G401.6 (cell line): ENCODE data around the gene FOXO6.

Experiments
- FAIRE-seq: peaks from 2 replicates; lab custom pipeline; 2012; peaks lifted over from hg19 to GRCh38; lab: Jason Lieb, UNC

FOXO6 gene

GRCh38 chr1:41360786-41361494 is at the start of gene FOXO6:
Gene FOXO6, plus strand, starts transcription at chr1:41361434.
- FAIRE-seq = peak; percentile 97

DNA sequence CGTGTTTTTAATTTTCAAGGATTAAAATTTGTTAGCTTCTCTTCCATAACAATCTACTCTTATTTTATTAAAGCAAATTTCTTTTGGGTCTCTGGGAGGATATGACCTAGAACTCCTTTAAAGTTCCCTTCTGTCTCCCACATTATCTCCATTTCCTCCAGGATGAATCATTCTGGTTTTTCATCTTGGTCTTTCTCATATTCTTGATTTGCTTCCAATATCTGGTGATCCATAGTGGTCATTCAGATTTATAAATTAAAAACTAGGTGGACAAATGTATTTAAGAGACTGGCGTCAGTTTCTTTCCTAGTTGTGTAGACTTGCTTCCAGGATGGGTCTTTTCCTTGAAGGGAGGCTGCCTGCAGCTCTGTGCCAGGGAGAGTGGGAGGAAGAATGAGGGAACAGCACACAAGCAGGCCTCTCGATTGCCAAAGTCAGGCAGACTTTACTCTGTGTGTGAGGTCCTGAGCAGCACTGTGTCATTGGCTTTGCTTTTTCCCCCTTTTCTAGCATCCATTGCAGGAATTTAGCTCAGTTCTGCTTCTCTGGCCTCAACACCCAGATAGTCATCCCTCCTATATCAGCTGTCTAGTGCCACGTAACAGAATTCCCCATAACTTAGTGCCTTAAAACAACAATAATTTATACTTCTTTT is 48.1 kb upstream of the FOXO6 start:
- no peak for FAIRE-seq

DNA sequence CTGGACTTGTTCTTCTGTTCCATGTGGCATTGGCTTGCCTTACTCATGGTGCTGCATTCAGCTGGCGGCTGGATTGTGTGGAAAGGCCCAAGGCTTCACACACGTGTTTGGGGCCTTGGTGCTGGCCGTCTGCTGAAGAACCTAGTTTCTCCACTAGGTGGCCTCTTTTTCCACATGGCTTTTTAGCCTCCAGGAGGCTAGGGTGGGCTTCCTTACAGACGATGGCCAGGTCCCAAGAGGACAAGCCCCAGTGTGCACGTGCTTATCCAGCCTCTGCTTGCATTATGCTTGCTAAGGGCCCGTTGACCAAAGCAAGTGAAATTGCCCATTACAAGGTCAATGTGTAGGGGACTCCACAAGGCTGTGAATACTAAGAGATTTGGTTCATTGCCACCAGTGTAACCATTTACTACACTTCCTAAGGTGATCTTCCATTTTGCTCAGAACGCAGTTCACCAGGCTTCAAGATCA is 47.5 kb upstream of the FOXO6 start:
- no peak for FAIRE-seq

DNA sequence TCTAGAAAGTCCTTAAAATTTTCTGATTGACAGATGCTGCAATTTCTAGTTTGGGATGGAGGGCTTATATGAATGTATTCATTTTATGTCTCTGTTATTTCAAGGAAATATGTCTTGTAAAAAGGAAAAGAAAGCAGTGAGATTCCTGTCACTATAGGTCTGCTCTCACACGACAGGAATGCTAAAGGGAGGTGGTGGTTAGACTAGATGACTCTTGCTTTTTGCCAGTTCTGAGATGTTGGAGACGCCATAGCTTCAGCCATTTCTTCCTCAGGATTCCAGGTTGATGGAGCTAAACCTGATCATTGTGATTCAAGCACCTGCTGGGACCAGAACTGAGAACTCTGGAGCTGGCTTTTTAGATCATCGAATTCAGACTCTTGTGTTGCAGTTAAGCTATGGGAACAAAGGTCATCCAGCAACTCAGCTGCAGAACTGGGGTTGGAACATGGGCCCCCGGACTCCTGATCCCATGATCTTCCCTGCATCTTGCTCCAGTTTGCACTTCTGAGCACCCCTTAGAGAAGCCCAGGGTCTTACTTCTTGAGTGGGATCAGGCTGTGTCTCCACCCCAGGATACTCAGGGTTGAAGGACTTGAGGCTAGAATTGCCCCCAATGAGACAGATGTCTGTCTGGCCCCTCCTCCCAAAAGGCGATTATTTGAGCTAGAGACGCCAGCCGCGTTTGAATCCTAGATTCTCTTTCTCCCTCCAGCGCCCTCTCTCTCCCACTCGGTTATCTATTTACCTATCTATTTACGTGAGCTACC is 46.7 kb upstream of the FOXO6 start:
- FAIRE-seq = no peak

- FAIRE-seq = no peak
These were observed 46.0 kb upstream of the FOXO6 start for GRCh38 chr1:41315146-41315822.

GRCh38 chr1:41315871-41316270 is 45.4 kb upstream of the FOXO6 start:
- no peak for FAIRE-seq

DNA sequence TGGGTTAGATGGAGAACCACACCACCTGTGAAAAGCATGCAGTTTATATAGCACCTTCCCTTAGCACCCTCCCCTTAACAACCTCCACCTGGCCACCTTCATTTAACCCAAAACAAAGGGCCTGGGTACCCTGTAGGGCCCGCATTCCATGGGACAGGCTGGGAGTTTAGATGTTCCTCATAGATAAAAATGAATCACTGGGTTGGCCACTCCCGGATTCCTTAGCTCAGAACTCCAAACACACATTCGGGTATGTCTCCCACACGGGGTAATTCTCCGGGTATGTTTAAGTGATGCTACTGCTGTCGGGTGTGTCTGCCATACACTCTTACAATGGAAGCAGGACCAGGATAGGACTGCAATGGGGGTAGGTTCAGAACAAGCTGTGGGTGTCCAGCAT is 43.9 kb upstream of the FOXO6 start:
- no peak for FAIRE-seq

- FAIRE-seq = no peak
These were observed 43.1 kb upstream of the FOXO6 start for GRCh38 chr1:41318135-41318534.

DNA sequence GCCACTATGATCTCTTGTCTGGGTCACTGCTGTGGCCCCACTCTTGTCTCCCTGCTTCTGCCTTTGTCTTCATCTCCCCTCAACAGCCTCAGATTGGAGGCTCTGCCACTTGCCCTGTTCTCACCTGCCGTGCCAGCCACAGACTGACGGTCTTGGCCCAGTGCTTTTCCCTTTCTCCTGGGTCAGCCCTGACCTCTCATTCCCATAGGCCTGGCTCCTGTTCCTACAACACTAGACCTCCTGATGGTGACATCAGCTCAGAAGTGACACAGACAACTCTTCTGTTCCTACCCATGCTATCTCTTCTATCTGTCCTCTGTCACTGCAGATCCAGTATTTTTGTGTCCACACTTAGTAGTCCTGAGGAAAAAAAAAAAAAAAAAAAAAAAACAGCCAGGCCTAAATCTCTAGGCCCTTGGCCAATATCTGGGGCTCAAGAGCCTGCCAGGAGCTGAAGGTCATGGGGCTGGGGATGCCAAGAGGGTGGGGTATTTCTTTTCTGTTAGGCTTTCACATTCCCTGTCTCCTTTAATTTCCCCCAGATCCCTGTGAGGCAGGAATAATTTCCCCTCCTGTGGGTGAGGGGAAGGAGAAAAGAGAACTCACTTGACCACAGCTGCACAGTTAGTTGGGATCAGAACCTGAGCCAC is 42.0 kb upstream of the FOXO6 start:
- no peak for FAIRE-seq

DNA sequence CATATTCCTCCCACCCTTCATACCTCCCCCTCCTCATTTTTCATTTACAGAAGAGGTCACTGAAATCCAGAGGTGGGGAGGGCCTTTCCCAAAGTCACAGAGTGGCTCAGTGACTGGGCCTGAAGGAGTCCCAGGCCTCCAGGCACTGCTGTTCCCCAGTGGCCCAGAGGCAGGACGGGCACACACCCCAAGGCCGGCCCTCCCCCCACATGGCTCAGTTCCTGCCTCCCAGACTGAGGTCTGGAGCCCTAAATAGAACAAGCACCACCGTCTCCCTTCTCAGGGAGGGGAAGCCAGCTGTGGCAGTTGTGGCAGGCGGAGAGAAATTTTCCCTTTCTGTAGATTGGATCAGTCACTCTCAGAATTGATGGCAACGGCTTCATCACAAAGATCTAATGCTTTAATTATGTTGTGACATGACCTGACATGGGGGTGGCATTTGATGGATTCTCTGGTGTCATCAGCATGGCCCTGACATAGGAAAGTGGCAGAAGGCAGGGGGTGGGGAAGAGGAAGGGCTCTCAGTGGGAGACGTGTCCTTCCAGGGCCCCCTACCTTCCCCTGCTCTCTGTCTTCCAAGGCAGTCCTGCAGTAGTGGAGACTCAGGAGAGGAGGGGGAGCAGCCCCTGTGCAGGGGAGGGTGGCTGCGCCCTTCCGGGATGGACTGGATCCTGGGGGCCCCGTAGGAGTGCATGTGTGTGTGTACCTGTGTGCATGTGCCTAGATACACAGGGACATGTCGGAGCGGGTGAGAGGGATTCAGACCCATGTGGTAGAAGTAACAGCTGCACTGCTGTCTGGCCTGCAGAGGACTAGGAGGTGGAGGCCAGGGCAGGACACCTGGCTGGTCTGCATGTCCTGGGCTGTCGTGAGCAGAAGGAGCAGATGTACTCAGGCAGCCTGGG is 41.2 kb upstream of the FOXO6 start:
- no peak for FAIRE-seq

- no peak for FAIRE-seq
These were observed 40.1 kb upstream of the FOXO6 start for GRCh38 chr1:41320895-41321676.

GRCh38 chr1:41322101-41322661 is 39.1 kb upstream of the FOXO6 start:
- no peak for FAIRE-seq

DNA sequence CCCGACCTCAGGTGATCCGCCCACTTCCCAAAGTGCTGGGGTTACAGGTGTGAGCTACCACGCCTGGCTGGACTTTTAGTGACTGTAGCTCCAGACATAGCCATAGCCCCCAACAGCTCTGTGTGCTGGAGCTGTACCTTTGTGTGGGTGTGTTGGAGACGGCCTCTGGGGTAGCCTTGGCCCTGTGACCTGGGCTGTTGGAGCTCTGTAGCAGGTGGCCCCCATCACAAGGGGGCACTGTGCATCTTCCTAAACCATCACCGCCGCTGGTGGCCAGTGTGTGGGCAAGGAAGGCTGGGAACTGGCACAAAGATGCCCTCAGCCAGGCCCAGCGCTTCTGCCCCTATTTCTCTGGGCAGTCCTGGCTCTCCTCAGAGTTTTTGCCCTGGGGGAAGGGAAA is 38.4 kb upstream of the FOXO6 start:
- no peak for FAIRE-seq

- FAIRE-seq = no peak
These were observed 38.0 kb upstream of the FOXO6 start for GRCh38 chr1:41323243-41323642.

GRCh38 chr1:41325801-41326200 is 35.4 kb upstream of the FOXO6 start:
- no peak for FAIRE-seq

DNA sequence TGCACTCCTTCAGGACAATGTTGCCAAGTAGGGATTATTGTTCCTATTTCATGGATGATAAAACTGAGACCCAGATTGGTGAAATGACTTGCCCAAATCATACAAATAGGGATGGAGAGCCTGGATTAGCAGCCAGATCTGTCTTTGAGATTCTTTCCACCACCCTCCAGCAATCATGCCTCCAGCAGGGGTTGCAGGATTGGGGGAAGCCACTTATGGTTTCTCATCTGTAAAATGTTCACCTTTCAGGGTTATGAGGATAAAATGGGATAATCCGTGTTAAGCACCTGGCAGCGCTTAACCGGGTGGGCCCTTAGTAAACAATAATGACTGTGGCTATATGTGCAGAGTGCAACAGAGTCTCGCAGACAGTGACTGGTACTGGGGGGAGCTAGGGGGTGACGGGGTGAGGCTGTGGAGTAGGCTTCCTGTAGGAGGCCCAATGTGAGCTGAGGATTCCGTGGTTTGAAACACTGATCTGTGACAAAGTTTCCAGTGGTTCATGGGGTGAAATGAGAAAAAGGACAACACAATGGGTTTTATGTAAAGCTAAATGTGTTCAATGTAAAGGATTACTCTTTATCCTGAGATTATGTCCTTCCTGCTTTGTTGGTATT is 33.7 kb upstream of the FOXO6 start:
- FAIRE-seq = no peak

- FAIRE-seq = no peak
These were observed 33.1 kb upstream of the FOXO6 start for GRCh38 chr1:41328001-41328615.

DNA sequence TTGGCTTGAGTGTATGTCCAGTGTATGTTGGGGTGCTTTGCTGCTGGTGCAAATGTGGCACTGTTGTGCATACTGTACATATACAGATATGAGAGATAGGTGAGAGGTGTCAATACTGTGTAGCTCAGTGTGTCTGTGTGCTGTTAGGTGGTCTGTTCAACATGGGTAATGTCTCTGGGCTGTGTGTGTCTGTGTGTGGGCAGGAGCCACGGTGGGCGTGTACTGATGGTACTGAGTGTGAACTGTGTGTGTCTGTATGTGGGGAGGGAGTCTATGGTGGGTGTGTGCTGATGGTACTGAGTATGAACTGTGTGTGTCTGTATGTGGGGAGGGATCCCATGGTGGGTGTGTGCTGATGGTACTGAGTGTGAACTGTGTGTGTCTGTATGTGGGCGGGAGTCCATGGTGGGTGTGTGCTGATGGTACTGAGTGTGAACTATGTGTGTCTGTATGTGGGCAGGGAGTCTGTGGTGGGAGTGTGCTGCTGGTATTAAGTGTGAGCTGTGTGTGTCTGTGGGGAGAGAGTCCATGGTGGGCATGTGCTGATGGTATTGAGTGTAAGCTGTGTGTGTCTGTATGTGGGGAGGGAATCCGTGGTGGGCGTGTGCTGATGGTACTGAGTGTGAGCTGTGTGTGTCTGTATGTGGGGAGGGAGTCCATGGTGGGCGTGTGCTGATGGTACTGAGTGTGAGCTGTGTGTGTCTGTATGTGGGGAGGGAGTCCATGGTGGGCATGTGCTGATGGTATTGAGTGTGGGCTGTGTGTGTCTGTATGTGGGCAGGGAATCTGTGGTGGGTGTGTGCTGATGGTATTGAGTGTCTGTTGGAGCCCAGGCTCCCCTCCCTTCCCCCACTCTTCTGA is 32.2 kb upstream of the FOXO6 start:
- FAIRE-seq = no peak
